GM10266 (cell line): ENCODE measurements around the gene SSBP3.

Experiments used
- DNase-seq: peaks from one replicate; pipeline ENCODE4 v3.0.0; 2012; ENCODE audit errors: extremely low spot score
- TF ChIP-seq, protein P1 (sequence below): IDR thresholded peaks from 2 replicates; pipeline ENCODE4 v1.5.1; 2012; ENCODE audit warnings: mild to moderate bottlenecking, low read depth; ENCODE audit not compliant: control insufficient read depth, insufficient read depth; ENCODE audit errors: missing control alignments

Gene SSBP3

GRCh38 chr1:54310439-54311328, 95.5 kb downstream of the SSBP3 start:
- peak; percentile 32 for DNase-seq
- TF ChIP-seq, protein P1, sequence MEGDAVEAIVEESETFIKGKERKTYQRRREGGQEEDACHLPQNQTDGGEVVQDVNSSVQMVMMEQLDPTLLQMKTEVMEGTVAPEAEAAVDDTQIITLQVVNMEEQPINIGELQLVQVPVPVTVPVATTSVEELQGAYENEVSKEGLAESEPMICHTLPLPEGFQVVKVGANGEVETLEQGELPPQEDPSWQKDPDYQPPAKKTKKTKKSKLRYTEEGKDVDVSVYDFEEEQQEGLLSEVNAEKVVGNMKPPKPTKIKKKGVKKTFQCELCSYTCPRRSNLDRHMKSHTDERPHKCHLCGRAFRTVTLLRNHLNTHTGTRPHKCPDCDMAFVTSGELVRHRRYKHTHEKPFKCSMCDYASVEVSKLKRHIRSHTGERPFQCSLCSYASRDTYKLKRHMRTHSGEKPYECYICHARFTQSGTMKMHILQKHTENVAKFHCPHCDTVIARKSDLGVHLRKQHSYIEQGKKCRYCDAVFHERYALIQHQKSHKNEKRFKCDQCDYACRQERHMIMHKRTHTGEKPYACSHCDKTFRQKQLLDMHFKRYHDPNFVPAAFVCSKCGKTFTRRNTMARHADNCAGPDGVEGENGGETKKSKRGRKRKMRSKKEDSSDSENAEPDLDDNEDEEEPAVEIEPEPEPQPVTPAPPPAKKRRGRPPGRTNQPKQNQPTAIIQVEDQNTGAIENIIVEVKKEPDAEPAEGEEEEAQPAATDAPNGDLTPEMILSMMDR = peak; percentile 54

- no peak for DNase-seq
- TF ChIP-seq, protein P1 = no peak
Observed at GRCh38 chr1:54309631-54310366, 96.4 kb downstream of the SSBP3 start.

GRCh38 chr1:54307305-54307704, 98.9 kb downstream of the SSBP3 start:
- TF ChIP-seq, protein P1 = no peak
- DNase-seq = no peak

DNA sequence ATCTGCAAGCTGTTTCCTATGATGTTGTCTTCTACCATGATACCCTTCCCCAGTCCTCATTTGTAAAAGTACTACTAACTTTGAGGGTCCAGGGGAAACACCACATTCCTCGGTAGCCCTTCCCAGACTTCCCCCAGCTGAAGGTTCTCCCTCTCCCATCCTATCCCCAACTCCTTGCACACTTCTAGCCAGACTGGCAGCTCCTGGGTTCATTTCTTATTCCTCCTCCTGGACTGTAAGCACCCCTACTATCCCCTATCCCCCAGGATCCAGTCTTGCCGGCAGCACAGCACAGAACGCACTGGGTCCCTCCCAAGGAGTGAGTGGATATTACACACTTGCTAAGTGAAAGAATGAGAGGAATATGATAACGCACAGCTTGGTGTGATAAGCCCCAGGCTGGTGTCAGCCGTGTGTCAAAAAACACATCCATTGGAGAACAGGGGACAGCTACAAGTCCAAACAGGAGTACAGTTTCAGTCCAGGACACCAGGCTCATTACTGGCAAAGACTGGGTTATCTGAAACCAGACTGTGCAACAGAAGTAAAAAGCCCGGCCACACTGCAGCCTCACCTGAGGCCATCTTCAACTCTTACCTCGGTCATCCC, 100.2 kb downstream of the SSBP3 start:
- no peak for DNase-seq

GRCh38 chr1:54304518-54304917, 101.7 kb downstream of the SSBP3 start:
- no peak for DNase-seq
- TF ChIP-seq, protein P1 = no peak

More for the DNA sequence above, 100.2 kb downstream of the SSBP3 start:
- TF ChIP-seq, protein P1 = no peak

DNA sequence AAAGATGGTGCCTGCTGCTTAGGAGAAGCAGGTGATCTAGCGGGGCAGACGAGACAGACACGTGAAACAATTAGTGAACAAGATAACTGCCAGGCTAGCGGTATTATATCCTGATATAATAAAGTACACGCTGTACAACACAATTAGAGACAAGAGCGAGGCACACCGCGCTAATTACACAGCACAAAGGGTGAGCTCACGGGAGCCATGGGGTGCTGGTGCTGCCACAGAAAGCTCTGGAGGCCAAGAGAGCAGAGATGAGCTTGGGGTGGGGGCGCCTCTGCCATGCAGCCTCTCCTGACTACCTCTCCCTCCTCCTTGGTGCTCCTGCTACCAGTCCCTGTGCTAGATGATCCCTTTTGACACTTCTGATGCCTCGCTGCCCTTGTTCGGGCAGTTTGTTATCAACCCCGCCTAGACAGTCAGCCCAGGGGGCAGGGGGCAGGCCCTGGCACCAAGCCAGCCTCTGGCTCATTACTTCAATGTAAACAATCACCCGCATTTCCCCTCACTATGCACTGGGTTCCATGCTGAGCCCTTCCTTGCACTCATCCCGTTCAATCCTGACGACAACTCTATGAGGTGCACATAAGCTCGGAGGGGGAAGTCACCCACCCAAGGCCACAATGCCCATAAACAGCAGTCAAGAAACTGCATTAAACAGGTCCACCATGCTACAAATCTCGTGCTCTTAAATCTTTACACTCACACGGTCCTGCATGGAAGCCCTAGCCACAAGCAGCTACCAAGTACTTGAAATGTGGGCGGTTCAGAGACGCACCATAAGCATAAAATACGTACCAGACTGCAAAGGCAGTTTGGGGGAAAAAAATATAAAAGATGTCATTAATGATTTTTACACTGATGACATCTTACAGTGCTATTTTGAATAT, 103.0 kb downstream of the SSBP3 start:
- TF ChIP-seq, protein P1 = no peak
- DNase-seq = no peak
